Measurements from ENCODE around the gene FEM1A.
A peak's percentile ranks its signal among the peaks of the same experiment; 100 is the strongest.
"Not testable (repeated sequence)": the region's sequence is repeated elsewhere in the genome, so short reads cannot be mapped to it uniquely, and the experiment has no call there.

Gene FEM1A

DNA sequence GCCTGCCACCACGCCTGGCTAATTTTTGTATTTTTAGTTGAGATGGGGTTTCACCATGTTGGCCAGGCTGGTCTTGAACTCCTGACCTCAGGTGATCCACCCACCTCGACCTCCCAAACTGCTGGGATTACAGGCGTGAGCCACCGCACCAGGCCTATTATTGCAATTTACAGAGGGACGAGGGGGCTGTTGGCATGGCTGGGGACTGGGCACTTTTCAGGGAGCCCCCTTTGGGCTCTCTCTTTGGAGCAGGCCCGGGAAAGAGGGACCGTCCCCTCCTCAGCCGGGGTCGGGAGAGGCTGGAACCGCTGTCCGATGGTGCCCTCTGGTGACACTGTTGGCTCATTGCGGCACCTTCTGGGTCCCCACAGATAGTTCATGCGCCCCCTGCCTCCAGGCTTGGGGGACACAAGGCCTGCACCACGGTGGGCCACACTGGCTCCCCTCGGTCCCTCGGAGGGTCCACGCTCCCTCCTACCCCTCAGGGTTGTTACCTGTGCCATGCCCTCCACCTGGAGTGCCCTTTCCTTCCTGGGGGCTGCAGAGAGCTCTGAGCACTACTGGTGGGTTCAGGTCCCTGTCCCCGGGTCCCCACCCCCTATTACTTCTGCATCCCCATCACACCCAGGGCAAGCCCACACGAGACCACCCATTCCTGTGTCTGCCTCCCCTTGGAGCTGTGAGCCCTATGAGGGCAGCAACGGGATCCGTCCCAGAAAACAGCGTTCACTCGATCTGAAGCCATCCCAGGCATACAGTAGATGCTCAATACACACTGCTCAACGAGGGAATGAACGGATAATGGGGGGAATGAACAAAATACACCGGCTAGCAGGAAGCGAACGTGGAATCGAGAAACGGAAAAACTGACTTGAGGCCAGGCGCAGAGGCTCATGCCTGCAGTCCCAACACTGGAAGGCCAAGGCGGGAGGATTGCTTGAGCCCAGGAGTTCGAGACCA lies 12.5 kb downstream of the FEM1A start:
- H3K27ac ChIP-seq: no peak overlapping the region
- no peak overlapping the region for H3K4me3 ChIP-seq (ENCODE audit: low read depth in 1 of 2, low read length in 1 of 2)
- H3K27me3 ChIP-seq: no peaks in the 10 kb centered on the region

DNA sequence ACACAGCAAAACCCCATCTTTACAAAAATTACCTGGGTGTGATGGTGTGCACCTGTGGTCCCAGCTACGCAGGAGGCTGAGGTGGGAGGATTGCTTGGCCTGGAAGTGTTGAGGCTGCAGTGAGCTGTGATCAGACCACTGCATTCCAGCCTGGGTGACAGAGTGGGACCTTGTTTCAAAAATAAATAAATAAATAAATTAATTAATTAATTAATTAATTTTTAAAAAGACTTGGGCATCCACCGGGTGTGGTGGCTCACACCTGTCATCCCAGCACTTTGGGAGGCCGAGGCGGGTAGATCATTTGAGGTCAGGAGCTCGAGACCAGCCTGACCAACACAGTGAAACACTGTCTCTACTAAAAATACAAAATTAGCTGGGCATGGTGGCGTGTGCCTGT lies 13.6 kb downstream of the FEM1A start:
- H3K9me3 ChIP-seq; H3K27ac ChIP-seq; H3K27me3 ChIP-seq; H3K36me3 ChIP-seq; H3K4me3 ChIP-seq (ENCODE audit: low read depth in 1 of 2, low read length in 1 of 2): not testable (repeated sequence)
- H3K4me1 ChIP-seq (ENCODE audit: control insufficient read depth in 1 of 2, insufficient read depth in 1 of 2, low read depth in 1 of 2, low read length in 1 of 2): peaks cover 30 to 38% of the 10 kb centered on the region in 2 experiments

More for the DNA sequence above, 12.5 kb downstream of the FEM1A start:
- H3K9me3 ChIP-seq: no peaks in the 10 kb centered on the region
- no peaks in the 10 kb centered on the region for H3K36me3 ChIP-seq
- TF ChIP-seq, protein P1, sequence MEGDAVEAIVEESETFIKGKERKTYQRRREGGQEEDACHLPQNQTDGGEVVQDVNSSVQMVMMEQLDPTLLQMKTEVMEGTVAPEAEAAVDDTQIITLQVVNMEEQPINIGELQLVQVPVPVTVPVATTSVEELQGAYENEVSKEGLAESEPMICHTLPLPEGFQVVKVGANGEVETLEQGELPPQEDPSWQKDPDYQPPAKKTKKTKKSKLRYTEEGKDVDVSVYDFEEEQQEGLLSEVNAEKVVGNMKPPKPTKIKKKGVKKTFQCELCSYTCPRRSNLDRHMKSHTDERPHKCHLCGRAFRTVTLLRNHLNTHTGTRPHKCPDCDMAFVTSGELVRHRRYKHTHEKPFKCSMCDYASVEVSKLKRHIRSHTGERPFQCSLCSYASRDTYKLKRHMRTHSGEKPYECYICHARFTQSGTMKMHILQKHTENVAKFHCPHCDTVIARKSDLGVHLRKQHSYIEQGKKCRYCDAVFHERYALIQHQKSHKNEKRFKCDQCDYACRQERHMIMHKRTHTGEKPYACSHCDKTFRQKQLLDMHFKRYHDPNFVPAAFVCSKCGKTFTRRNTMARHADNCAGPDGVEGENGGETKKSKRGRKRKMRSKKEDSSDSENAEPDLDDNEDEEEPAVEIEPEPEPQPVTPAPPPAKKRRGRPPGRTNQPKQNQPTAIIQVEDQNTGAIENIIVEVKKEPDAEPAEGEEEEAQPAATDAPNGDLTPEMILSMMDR (IDR thresholded peaks at IDR 0.05): no peak
- H3K4me1 ChIP-seq (ENCODE audit: control insufficient read depth in 1 of 2, insufficient read depth in 1 of 2, low read depth in 1 of 2, low read length in 1 of 2): peaks cover 20 to 28% of the 10 kb centered on the region in 2 experiments

DNA sequence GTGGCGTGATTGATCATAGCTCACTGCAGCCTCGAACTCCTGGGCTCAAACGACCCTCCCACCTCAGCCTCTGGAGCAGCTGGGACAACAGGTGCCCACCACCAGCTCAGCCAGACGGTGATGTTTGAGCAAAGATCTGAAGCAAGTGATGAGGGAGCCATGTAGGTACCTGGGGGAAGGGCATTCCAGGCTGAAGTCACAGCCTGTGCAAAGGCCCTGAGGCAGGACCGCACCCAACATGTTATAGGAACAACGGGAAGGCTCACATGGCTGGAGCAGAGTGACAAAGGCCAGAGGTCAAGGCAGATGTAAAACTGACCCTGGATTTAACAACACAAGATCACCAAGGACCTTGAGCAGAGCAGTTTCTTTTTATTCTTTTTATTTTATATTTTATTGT lies 14.8 kb downstream of the FEM1A start:
- peaks cover 30 to 41% of the 10 kb centered on the region in 2 experiments for H3K4me1 ChIP-seq (ENCODE audit: control insufficient read depth in 1 of 2, insufficient read depth in 1 of 2, low read depth in 1 of 2, low read length in 1 of 2)
- no peaks in the 10 kb centered on the region for H3K27me3 ChIP-seq
- H3K36me3 ChIP-seq: no peaks in the 10 kb centered on the region
- H3K27ac ChIP-seq: no peak overlapping the region
- H3K9me3 ChIP-seq: no peaks in the 10 kb centered on the region
- TF ChIP-seq, protein P1 (IDR thresholded peaks at IDR 0.05): no peak
- H3K4me3 ChIP-seq (ENCODE audit: low read depth in 1 of 2, low read length in 1 of 2): no peak overlapping the region

DNA sequence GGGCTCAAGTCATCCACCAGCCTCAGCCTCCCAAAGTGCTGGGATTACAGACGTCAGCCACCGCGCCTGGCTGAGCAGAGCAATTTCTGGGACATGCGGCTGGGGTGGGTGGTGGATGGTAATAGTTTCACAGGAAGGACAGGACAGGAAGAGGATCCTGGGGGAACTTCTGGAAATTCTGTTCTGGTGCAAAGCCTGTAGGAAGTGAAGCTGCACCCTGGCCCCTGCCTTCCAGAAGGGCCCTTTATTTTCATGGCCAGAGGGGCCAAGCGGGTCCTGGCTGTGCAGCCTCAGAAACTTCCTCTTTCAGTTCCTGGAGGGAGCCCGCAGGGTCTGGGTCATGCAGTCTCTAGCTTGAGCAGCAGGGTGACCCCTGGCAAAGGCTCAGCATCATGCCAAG lies 15.7 kb downstream of the FEM1A start:
- Histone ChIP-seq H3K4me1 (ENCODE audit: control insufficient read depth in 1 of 2, insufficient read depth in 1 of 2, low read depth in 1 of 2, low read length in 1 of 2) (peaks cover 30 to 41% of the 10 kb centered on the region in 2 experiments), H3K9me3 (no peaks in the 10 kb centered on the region), H3K27ac (peak overlapping the region; percentile 65), H3K4me3 (ENCODE audit: low read depth in 1 of 2, low read length in 1 of 2) (peak overlapping the region in 1 of 2 experiments; percentile 18), H3K36me3 (no peaks in the 10 kb centered on the region), H3K27me3 (no peaks in the 10 kb centered on the region)
- TF ChIP-seq, protein P1 (IDR thresholded peaks at IDR 0.05): no peak

DNA sequence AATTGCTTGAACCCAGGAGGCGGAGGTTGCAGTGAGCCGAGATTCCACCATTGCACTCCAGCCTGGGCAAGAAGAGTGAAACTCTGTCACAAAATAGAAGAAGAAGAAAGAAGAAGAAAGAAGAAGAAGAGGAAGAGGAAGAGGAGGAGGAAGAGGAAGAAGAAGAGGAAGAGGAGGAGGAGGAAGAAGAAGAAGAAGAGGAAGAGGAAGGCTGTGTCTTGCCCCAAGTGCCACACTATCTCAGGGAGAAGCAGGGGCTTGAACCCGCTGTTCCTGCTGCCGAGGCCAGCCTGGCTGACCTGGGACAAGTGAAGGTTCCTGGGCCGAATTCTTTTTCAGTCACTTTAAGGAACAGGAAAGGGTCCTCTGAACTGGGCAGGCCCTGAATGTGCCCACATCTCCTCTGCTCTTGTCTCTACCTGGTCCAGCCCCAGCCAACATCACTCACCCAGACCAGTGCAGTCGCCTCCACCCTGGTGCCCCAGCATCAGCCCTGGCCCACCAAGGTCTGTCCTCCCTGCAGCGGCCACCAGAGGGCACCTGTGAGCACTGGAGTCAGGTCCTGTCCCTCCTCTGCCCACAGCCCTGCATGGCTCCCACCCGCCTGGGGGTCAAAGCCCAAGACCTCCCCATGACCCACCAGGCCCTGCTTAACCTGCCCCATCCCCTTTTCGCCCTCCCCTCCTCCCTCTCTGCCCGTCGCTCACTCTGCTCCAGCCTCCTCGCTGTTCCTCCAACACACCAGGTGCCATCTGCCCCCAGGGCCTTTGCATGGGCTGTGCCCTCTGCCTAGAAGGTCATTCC lies 20.0 kb downstream of the FEM1A start:
- H3K27me3 ChIP-seq: no peaks in the 10 kb centered on the region
- no peaks in the 10 kb centered on the region for H3K9me3 ChIP-seq
- peak overlapping the region; percentile 75 for H3K27ac ChIP-seq
- H3K36me3 ChIP-seq: peaks cover 4% of the 10 kb centered on the region
- H3K4me1 ChIP-seq (ENCODE audit: control insufficient read depth in 1 of 2, insufficient read depth in 1 of 2, low read depth in 1 of 2, low read length in 1 of 2): peaks cover 39 to 45% of the 10 kb centered on the region in 2 experiments
- TF ChIP-seq, protein P1 (IDR thresholded peaks at IDR 0.05): peak; percentile 73
- no peak overlapping the region for H3K4me3 ChIP-seq (ENCODE audit: low read depth in 1 of 2, low read length in 1 of 2)
